Activated CD4-positive, alpha-beta T cell treated with anti-CD3 and anti-CD28 coated beads, Interleukin-10, Interleukin-2, amounts not matched to agents 100 ng/mL and 50 ng/mL, durations not matched to agents 16 hours and 8 hours (primary cell): ENCODE data around the gene ANP32B.
"Not testable (repeated sequence)": the region's sequence is repeated elsewhere in the genome, so short reads cannot be mapped to it uniquely, and the experiment has no call there.

Experiments used
- DNase-seq: peaks from one replicate; pipeline ENCODE4 v3.0.0-alpha.2; 2020

ANP32B gene

DNA sequence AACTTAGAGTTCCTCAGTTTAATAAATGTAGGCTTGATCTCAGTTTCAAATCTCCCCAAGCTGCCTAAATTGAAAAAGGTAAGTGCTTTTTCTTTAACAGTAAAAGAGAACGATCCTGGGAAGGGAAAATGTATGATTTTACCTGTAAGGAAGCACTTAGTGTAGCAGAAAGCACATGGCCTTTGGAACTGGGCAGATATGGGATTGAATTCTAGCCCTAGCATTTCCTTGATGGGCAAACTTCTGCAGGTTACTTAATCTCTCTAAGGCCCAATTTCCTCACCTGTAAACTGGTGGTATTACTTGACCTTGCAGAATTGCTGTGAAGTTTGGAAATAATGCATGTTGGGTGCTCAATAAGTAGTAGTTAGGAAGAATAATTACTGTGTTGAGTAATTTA lies 11.6 kb downstream of the ANP32B start:
- DNase-seq: no peak

- DNase-seq: not testable (repeated sequence)
These were observed 13.5 kb downstream of the ANP32B start for GRCh38 chr9:97996676-97997075.

DNA sequence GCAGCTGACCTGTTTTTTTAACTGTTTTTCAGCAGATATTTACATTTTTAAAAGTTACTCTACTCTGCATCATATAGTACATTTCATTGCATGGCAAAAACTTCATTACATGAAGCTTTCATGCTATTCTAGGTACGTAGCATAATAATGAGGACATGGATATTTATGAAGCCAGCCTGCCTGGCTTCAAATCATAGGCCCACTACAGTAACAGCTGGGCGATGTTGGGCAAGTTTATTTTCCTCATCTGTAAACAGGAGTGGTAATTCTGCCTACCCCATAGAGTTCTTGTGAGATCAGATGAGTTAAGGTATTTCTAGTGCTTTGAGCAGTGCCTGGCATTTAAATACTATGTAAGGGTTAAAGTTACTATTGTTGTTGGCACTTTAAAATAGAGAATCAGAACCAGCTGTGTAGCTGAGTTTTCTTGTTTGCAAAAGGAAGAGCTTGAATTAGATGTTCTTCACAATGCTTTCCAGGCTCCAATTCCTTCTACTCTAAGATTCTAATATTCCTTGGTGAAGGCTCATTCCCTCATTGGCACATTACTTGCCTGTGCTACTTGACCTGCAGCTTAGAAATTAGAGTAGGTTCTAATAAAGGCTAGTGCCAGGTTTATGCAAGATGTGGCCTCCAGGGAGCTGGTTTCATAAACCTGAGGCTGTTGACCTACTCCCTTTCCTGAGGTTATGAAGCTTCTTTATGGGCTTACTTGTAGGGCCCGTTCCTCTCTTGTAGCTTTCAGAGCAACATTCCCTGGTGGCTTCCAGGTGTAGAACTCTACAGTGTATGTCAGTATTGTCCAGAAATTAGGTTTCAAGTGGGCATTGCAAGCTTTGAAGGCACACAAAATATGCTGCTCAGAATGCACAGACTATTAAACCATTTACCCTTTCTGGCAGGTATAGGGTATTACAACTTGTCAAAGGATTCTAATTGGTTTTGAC lies 14.5 kb downstream of the ANP32B start:
- DNase-seq: no peak

DNA sequence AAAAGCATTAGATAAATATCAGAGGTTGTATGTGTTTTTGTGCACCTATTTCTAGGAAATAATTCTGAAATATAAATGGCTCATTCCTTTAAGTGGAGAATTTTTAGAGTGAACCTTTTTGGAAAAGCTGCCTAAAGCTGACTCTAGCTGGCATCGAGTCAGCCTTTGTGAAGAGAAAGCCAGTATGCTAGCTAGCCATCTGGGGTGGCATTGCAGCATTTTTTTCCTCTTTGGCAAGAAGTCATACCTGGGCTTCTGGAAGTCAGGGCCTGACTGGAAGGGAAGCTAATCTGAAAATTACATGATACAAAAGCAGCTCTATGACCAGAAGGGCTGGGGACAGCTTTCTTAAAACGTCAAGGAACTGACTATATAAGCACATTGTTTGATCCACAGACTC lies 19.7 kb downstream of the ANP32B start:
- DNase-seq: no peak

DNA sequence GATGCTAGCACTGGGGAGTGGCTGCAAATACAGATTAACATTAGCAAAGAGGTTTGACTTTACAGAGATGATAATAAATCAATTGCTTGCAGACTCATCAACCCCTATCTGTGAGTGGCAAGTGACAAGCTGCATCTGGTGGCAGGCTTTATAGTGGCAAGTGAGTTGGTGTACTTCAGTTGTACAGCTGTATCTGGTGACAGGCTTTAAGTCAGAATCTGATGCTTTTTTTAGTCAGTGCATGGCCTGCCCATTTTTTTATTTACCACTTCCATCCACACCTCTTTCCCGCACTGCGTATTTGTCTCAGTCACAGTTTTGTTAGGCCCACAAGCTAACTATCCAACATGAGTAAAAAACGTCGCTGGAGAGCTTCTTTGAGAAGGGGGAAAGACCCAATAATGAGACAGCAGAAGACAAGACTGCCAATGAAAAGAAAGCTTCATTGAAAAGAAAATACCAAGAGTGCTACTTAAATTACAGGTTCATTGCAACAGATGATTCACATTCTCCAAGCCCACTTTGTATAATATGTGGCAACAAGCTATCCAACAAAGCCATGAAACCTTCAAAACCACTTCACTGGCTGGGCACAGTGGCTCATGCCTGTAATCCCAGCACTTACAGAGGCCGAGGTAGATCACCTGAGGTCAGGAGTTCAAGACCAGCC lies 23.1 kb downstream of the ANP32B start:
- no peak for DNase-seq

- peak; percentile 57 for DNase-seq
These were observed 24.2 kb downstream of the ANP32B start for GRCh38 chr9:98007251-98007928.

DNA sequence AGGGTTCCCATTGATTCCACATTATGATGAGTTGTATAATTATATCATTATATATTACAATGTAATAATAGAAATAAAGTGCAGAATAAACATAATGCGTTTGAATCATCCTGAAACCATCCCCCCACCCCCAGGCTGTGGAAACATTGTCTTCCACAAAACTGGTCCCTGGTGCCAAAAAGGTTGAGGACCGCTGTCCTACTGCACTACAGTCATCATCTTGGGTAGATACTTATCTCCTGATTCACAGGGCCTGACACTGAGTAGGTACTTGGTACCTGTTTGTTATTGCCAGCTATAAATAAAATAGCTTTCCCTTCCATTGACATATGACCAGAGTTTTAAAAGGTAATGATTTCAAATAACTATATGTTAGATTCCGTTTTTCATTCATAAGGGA lies 25.6 kb downstream of the ANP32B start:
- DNase-seq: no peak

DNA sequence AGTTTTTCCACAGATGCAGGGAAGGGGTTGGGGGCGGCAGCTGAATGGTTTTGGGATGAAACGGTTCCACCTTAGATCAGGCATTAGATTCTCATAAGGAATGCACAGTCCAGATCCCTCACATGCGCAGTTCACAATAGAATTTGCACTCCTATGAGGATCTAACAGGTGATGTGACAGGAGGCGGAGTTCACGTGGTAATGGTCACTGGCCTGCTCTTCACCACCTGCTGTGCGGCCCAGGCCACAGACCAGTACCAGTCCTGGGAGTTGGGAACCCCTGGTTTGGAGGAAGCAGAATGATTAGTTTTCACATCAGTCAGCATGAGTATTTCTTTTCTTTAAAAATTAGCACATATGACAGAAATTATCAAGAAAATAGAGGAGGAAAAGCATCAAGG lies 26.3 kb downstream of the ANP32B start:
- DNase-seq: no peak

DNA sequence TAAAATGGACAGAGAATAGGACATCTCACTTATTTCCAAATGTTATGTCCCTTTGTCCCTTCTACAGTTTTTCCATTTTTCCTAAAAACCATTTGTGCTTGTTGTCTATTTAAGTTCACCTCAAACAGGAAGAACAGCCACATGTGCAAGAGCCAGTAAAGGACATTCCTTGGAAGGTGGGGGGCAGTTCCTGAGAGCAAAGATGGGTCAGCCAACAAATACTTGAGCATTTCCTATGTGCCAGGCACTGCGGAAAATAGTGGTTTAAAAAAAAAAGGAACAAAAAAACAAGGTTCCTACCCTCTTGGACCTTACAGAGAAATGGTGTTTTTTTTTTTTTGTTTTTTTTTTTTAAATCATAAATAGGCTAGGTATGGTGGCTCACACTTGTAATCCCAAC lies 26.8 kb downstream of the ANP32B start:
- no peak for DNase-seq

DNA sequence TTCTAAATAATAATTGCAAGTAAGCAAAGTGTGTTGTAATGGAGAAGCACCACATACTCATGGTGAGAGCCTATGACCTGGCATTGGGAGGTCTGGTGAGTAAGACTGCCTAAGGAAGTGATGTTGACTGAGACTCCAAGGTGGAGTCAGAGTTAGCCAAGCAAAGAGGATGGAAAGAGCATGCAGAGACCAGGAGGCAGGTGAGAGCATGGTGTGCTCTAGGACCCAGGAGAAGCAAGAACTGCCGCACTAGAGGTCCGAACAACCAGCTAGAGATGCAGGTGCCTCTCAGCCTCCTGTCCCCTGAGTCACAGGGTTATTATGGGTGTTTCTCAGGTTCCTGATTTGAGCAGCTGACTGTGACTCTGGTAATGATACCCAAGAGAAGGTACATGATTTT lies 27.3 kb downstream of the ANP32B start:
- peak; percentile 23 for DNase-seq

DNA sequence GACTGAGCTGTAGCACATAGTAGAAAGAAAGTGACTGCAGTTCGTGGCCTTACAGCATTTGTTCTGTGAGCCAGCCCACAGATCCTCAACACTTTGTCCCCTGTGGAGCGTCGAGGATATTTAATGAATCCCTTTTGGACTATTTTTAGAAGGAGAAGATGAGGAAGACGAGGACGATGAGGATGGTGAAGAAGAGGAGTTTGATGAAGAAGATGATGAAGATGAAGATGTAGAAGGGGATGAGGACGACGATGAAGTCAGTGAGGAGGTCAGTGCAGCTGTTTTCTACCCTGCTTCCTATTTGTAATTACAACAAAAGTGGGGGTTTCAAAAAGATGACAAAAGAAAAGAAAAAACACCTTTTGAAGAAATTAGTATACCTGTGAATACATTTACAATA lies 28.0 kb downstream of the ANP32B start:
- DNase-seq: no peak

- no peak for DNase-seq
These were observed 33.1 kb downstream of the ANP32B start for GRCh38 chr9:98016137-98016680.

DNA sequence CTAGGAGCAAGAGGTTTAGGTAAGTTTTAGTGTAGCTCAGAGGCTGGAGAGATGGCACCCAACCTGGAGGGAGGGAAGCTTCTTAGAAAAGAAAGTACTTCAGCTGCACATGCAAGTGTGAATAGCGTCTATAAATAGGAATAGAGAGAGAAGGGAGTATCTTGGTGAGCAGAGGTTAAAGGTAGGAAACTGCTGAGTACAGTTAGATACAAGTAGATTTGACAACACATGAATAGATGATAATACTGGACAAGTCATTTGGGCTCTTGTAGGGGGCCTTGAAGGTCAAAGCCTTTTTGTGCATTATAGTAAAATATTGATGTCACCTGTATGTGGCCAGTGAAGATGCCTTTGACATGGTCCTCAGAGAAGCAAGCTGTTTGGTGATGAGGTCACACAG lies 34.2 kb downstream of the ANP32B start:
- no peak for DNase-seq

GRCh38 chr9:98018347-98018746 lies 35.2 kb downstream of the ANP32B start:
- no peak for DNase-seq

- no peak for DNase-seq
These were observed 36.0 kb downstream of the ANP32B start for GRCh38 chr9:98019098-98019497.

- DNase-seq: not testable (repeated sequence)
These were observed 36.7 kb downstream of the ANP32B start for GRCh38 chr9:98019869-98020268.

DNA sequence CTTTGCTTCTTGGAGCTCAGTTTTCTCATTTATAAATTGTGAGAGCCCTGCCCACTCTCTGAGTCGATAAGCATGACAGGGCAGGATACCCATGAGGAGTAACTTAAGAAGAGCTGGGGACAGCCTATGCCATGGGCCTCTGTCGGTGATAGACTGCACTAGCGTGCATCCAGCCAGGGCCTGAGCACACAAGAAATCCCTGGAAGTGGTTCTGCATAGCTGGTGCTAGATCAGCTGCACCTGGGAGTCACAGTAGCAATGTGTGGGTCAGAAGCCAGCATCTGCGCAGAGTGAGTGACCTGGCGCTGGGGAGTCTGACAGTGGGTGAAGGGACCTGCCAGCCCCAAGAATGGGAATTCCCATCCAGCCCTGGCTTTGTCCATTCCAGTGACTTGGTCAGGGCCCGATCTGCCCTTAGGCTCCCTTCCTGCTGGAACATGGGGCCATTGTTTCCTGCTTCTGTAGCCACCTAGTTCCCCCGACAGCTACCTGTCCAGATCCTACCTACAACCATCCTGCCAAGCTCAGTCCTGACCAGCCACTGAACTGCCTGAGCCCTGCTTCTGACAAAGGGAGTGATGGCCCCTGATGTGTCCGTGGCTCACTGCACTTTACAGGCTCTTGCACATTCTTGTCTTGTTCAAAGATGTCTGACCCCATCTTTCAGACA lies 37.5 kb downstream of the ANP32B start:
- no peak for DNase-seq

- DNase-seq: no peak
These were observed 38.3 kb downstream of the ANP32B start for GRCh38 chr9:98021306-98022040.

DNA sequence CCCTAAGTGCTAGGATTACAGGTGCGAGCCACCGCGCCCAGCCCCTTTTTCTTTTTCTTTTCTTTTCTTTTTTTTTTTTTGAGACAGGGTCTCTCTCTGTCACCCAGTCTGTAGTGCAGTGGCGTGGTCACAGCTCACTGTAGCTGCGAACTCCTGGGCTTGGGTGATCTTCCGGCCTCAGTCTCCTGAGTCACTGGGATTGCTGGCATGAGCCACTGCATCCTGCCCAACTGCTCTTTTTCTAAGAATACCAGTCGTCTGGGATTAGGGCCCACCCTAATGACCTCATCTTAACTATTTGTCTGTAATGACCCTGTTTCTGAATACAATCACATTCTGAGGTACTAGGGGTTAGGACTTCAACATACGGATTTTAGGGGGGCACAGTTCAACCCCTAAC lies 39.3 kb downstream of the ANP32B start:
- no peak for DNase-seq

- no peak for DNase-seq
These were observed 41.6 kb downstream of the ANP32B start for GRCh38 chr9:98024702-98025101.

DNA sequence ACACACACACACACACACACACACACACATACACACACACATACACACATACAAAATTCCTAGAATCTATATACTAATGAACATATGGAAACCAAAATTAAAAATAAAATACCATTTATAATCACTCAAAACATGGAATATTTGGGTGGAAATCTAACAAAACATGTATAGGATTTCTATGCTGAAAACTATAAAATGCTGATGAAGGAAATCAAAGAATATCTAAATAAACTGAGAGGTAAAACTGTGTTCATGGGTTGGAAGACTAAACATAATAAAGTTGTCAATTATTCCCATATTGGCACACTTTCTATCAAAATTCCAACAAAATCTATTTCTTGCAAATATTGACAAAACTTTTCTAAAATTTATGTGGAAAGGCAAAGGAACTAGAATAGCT lies 48.0 kb downstream of the ANP32B start:
- DNase-seq: no peak

GRCh38 chr9:98031935-98032334 lies 48.8 kb downstream of the ANP32B start:
- DNase-seq: no peak
